OCI-LY7 (cell line): ENCODE results near the gene ALK.

Source experiments
- CTCF ChIP-seq: fragments of 200-600 bp; sonication (generic); conservative IDR thresholded peaks from 2 replicates; pipeline ENCODE4 v1.5.1; 2014; ENCODE audit warnings: mild to moderate bottlenecking, antibody characterized with exemption, low read length, moderate library complexity, mixed read lengths
- EZH2phosphoT487 ChIP-seq: fragments of 200-600 bp; sonication (generic); IDR thresholded peaks from 2 replicates; pipeline ENCODE4 v1.6.1; 2018; ENCODE audit warnings: low read depth, borderline replicate concordance, mild to moderate bottlenecking, mixed run types, antibody characterized with exemption, low read length, moderate library complexity, mixed read lengths

- TF ChIP-seq CTCF (no peak), EZH2phosphoT487 (no peak)
Observed at GRCh38 chr2:29463181-29463900, 458.0 kb downstream of the ALK start.
